Neural cell (in vitro differentiated cells): Measurements from ENCODE around the gene HNRNPAB. TPM values are rescaled to one million over a fixed set of nuclear protein-coding genes. Genes with fewer than 3 reads are reported as not detected.

Experiments used
- H2AFZ ChIP-seq: fragments of 200-600, 300-800 bp; sonication (generic), shearing (Covaris generic); 2 replicates; pipeline ENCODE4 v1.6.0; 2014; ENCODE audit warnings: low read depth, mild to moderate bottlenecking, antibody characterized with exemption, low read length, moderate library complexity
- H3F3A ChIP-seq: fragments of 200-600 bp; shearing (Covaris generic); 2 replicates; pipeline ENCODE4 v1.6.1; 2016; ENCODE audit warnings: mild to moderate bottlenecking, moderate library complexity, mixed read lengths, antibody characterized with exemption, low read length; ENCODE audit not compliant: insufficient read depth, poor library complexity, severe bottlenecking
- H3K27ac ChIP-seq: fragments of 200-600, 300-800 bp; sonication (generic), shearing (Covaris generic); 2 replicates; pipeline ENCODE4 v1.5.1; 2014; ENCODE audit warnings: mild to moderate bottlenecking, low read length, moderate library complexity
- H3K27me3 ChIP-seq: fragments of 300-800, 200-600 bp; sonication (generic), shearing (Covaris generic); 2 replicates; pipeline ENCODE4 v1.6.0; 2014; ENCODE audit warnings: mild to moderate bottlenecking, low read depth, low read length, moderate library complexity; ENCODE audit not compliant: insufficient read depth
- H3K36me3 ChIP-seq: fragments of 300-800, 200-600 bp; sonication (generic), shearing (Covaris generic); 2 replicates; pipeline ENCODE4 v1.5.1; 2014; ENCODE audit warnings: mild to moderate bottlenecking, antibody characterized with exemption, low read length, moderate library complexity; ENCODE audit not compliant: insufficient read depth
- H3K4me2 ChIP-seq: fragments of 300-800, 200-600 bp; sonication (generic), shearing (Covaris generic); 2 replicates; pipeline ENCODE4 v1.6.0; 2014; ENCODE audit warnings: mild to moderate bottlenecking, low read length
- H3K4me3 ChIP-seq: fragments of 300-800, 200-600 bp; sonication (generic), shearing (Covaris generic); 2 replicates; pipeline ENCODE4 v1.5.1; 2014; ENCODE audit warnings: mild to moderate bottlenecking, low read length, moderate library complexity
- H3K79me2 ChIP-seq: fragments of 200-600 bp; shearing (Covaris generic); replicated peaks from 2 replicates; pipeline ENCODE4 v1.6.0; 2014; ENCODE audit warnings: mild to moderate bottlenecking, low read length, moderate library complexity; ENCODE audit not compliant: insufficient read depth
- H3K9ac ChIP-seq: fragments of 300-800, 200-600 bp; sonication (generic), shearing (Covaris generic); 2 replicates; pipeline ENCODE4 v1.6.1; 2016; ENCODE audit warnings: mild to moderate bottlenecking, low read length, mixed read lengths
- H3K9me2 ChIP-seq: fragments of 200-600 bp; shearing (Covaris generic); 2 replicates; pipeline ENCODE4 v1.6.1; 2016; ENCODE audit warnings: mild to moderate bottlenecking, low read length, mixed read lengths; ENCODE audit not compliant: insufficient read depth
- H3K9me3 ChIP-seq: fragments of 200-600, 300-800 bp; sonication (generic), shearing (Covaris generic); 2 replicates; pipeline ENCODE4 v1.6.1; 2016; ENCODE audit warnings: mild to moderate bottlenecking, mixed run types, low read length, moderate library complexity, mixed read lengths
- H4K20me1 ChIP-seq: fragments of 200-600 bp; shearing (Covaris generic); 2 replicates; pipeline ENCODE4 v1.6.1; 2016; ENCODE audit warnings: mild to moderate bottlenecking, mixed run types; ENCODE audit not compliant: insufficient read depth
- CTCF ChIP-seq: fragments of 450-650 bp; IDR thresholded peaks from 2 replicates; pipeline ENCODE4 v1.5.1; 2014; ENCODE audit warnings: antibody characterized with exemption, mild to moderate bottlenecking, moderate library complexity; ENCODE audit not compliant: poor library complexity, severe bottlenecking
- EP300 ChIP-seq: fragments of 450-650 bp; conservative IDR thresholded peaks from 2 replicates; pipeline ENCODE4 v1.6.1; 2014; ENCODE audit warnings: antibody characterized with exemption, mild to moderate bottlenecking, moderate library complexity; ENCODE audit not compliant: poor library complexity, severe bottlenecking
- EZH2 ChIP-seq: fragments of 200-600, 300-800 bp; shearing (Covaris generic), sonication (generic); IDR thresholded peaks from 2 replicates; pipeline ENCODE4 v1.6.1; 2014; ENCODE audit warnings: antibody characterized with exemption, low read length, borderline replicate concordance, mild to moderate bottlenecking; ENCODE audit not compliant: insufficient read depth, poor library complexity, severe bottlenecking
- MXI1 ChIP-seq: fragments of 450-650 bp; conservative IDR thresholded peaks from 2 replicates; pipeline ENCODE4 v1.6.1; 2014; ENCODE audit warnings: antibody characterized with exemption, mild to moderate bottlenecking; ENCODE audit not compliant: poor library complexity, severe bottlenecking
- POLR2AphosphoS5 ChIP-seq: IDR thresholded peaks from 2 replicates; pipeline ENCODE4 v1.6.1; 2012
- RAD21 ChIP-seq: fragments of 450-650 bp; conservative IDR thresholded peaks from 2 replicates; pipeline ENCODE4 v1.6.1; 2014; ENCODE audit warnings: antibody characterized with exemption, mild to moderate bottlenecking, moderate library complexity
- REST ChIP-seq: IDR thresholded peaks from 2 replicates; pipeline ENCODE4 v1.6.1; 2012; ENCODE audit warnings: borderline replicate concordance
- SMC3 ChIP-seq: fragments of 450-650 bp; conservative IDR thresholded peaks from 2 replicates; pipeline ENCODE4 v1.6.1; 2014; ENCODE audit warnings: antibody characterized with exemption, mild to moderate bottlenecking, moderate library complexity; ENCODE audit not compliant: poor library complexity
- TAF1 ChIP-seq: IDR thresholded peaks from 2 replicates; pipeline ENCODE4 v1.6.1; 2012; ENCODE audit warnings: low read depth
- polyA plus RNA-seq: library from polyadenylated mRNA; depleted of rRNA; stranded (reverse); fragments of >200 nt; gene quantifications from 2 replicates; pipeline ENCODE4 v1.2.3, GENCODE V29; 2014

The HNRNPAB gene
- polyA plus RNA-seq, 1 donor from 2014 or later = 129 TPM

- Histone ChIP-seq H3F3A (no peaks in the 10 kb centered on the region), H3K27ac (no peak overlapping the region), H4K20me1 (no peaks in the 10 kb centered on the region), H3K9me3 (no peaks in the 10 kb centered on the region), H3K4me2 (no peak overlapping the region), H3K36me3 (no peaks in the 10 kb centered on the region), H2AFZ (no peak overlapping the region), H3K4me3 (no peak overlapping the region), H3K79me2 (no peaks in the 10 kb centered on the region), H3K9me2 (no peaks in the 10 kb centered on the region), H3K27me3 (no peaks in the 10 kb centered on the region), H3K9ac (no peak overlapping the region)
- TF ChIP-seq CTCF (no peak), TAF1 (no peak)
Observed at GRCh38 chr5:178245389-178245788, 41.1 kb downstream of the HNRNPAB start.

GRCh38 chr5:178246624-178247279 is 42.4 kb downstream of the HNRNPAB start:
- Histone ChIP-seq H2AFZ (no peak overlapping the region), H3K27me3 (no peaks in the 10 kb centered on the region), H3F3A (no peaks in the 10 kb centered on the region), H3K27ac (no peak overlapping the region), H3K9me3 (no peaks in the 10 kb centered on the region), H3K79me2 (no peaks in the 10 kb centered on the region), H3K4me2 (no peak overlapping the region), H3K36me3 (no peaks in the 10 kb centered on the region), H3K4me3 (no peak overlapping the region), H3K9ac (no peak overlapping the region), H4K20me1 (no peaks in the 10 kb centered on the region), H3K9me2 (no peaks in the 10 kb centered on the region)
- no peak for TF ChIP-seq SMC3

- Histone ChIP-seq H3K27ac (no peak overlapping the region), H3K4me2 (no peak overlapping the region), H3K9me2 (no peaks in the 10 kb centered on the region), H3K9ac (no peak overlapping the region), H3K27me3 (no peaks in the 10 kb centered on the region), H3K79me2 (no peaks in the 10 kb centered on the region), H4K20me1 (no peaks in the 10 kb centered on the region), H2AFZ (no peak overlapping the region), H3K4me3 (no peak overlapping the region), H3K9me3 (no peaks in the 10 kb centered on the region), H3F3A (no peaks in the 10 kb centered on the region), H3K36me3 (no peaks in the 10 kb centered on the region)
- TF ChIP-seq TAF1 (no peak), EZH2 (no peak), EP300 (no peak), SMC3 (no peak), POLR2AphosphoS5 (no peak), CTCF (no peak), MXI1 (no peak), REST (no peak), RAD21 (no peak)
Observed at GRCh38 chr5:178247481-178248456, 43.4 kb downstream of the HNRNPAB start.
